SW 1271 (cell line): ENCODE results near the gene SMIM14.

Source experiments
- DNase-seq, 2 experiments: peaks; one replicate each; lab custom pipeline; 2025; lab: John Stamatoyannopoulos, UW

The SMIM14 gene

GRCh38 chr4:39498727-39499020 lies 140.0 kb downstream of the SMIM14 start:
- DNase-seq = no peak

GRCh38 chr4:39497909-39498726 lies 140.5 kb downstream of the SMIM14 start:
- no peak for DNase-seq
